HL-60/S4 treated with retinoic acid at 250 ng/mL for 4 days and 3 days (cell line): ENCODE data around the gene NMS.

Experiments used
- in situ Hi-C: fragments of 300-500 bp; cut with MboI; formaldehyde crosslinking; loops from 2 replicates; pipeline ENCODE4 v1.7.0; 2022; ENCODE audit warnings: low sequenced_read_pairs

Gene NMS

DNA sequence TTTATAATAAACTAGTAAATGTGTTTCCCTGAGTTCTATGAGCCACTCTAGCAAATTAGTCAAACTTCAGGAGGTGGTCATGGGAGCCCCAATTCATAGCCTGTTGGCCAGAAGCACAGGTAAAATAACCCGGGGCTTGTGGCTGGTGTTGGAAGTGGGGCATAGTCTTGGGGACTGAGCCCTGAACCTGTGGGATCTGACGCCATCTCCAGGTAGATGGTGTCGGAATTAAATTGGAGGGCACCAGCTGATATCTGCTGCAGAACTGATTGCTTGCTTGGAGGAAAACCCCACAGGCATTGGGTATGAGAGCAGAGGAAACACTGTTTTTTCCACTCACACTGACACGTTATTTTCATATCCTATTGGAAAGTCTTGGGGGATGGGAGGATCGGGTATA is 14.1 kb downstream of the NMS start:
- in situ Hi-C loops: no loop called here

DNA sequence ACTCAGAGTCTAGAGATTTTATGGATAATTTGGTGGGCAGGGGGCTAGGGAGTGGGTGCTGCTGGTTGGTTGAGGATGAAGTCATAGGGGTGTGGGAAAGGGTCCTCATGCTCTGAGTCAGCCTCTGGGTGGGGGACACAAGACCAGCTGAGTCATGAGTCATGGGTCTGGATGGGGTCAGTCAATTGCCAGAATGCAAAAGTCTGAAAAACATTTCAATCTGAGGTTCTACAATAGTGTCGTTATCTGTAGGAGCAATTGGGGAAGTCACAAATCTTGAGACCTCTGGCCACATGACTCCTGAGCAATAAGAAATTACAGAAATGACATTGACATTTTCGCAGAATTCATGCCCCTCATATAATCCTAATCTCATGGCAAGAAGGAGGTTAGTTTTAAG is 15.1 kb downstream of the NMS start:
- in situ Hi-C loops: no loop called here

DNA sequence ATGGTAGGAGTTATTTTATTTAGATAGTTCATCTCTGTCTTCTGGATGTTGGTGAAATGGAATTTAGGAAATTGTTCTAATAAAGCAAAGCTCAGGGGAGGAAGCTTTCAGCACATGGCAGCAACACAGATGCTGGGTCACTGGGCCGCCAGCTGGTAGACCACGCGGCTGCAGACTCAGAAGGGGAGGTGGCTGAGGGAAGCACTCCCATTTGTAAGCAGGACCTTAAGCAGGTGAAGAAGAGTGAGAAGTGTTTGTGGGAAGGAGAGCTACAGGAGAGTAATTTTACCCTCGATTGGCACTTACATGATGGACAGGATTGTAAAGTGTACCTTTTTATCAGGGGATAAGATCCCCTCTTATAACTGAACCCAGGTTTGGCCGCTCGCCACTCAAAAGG is 24.4 kb downstream of the NMS start:
- in situ Hi-C loops: no loop called here

DNA sequence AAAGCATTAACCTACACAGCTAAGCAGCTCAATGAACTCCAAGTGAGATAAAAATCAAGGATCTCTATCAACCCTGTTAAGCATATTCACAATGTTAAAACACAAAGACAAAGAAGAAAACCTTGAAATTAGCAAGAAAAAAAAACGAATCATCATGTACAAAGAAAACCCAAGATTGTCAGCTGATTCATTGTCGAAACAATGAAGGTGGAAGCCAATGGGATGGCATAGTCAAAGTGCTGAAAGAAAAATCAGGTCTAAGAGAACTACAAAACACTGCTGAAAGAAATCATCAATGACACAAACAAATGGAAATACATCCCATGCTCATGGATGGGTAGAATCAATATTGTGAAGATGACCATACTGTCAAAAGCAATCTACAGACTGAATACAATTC is 32.5 kb downstream of the NMS start:
- in situ Hi-C loops: no loop called here

DNA sequence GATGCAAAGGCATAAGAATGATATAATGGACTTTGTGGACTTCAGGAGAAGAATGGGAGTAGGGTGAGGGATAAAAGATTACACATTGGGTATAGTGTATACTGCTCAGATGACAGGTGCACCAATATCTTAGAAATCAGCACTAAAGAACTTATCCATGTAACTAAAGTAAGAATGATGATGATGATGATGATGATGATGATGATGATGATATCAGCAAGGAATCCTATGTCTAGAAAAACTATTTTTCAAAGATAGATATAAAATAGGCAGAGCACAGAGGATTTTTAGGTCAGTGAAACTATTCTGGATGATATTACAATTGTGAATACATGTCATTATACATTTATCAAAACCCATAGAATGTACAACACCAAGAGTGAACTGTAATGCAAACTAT is 34.3 kb downstream of the NMS start:
- in situ Hi-C loops: no loop called here

DNA sequence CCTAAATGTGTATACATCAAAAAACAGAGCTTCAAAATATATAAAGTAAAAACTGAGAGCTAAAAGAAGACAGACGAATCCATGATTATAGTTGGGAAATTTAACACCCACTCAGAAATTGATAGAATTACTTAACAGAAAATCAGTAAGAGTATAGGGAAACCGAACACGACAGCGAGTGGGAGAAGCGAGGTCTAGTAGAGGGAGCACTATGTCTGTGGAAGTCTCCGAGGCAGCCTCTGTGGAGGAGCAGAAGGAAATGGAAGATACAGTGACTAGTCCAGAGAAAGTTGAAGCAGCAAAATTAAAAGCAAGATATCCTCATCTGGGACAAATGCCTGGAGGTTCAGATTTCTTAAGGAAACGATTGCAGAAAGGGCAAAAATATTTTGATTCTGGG is 38.8 kb downstream of the NMS start:
- in situ Hi-C loops: no loop called here

DNA sequence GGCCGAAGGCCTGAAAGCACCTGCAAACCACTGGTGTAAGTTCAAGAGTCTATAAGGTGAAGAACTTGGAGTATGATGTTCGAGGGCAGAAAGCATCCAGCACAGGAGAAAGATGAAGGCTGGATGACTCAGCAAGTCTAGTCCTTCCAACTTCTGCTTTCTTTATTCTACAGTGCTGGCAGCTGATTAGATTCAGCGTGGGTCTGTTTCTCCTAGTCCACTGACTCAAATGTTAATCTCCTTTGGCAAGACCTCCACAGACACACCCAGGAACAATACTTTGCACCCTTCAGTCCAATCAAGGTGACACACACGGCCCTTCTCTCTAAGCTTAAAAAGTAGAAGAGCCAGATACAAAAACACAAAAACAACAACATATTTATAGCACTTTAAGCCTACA is 43.4 kb downstream of the NMS start:
- in situ Hi-C loops: no loop called here

DNA sequence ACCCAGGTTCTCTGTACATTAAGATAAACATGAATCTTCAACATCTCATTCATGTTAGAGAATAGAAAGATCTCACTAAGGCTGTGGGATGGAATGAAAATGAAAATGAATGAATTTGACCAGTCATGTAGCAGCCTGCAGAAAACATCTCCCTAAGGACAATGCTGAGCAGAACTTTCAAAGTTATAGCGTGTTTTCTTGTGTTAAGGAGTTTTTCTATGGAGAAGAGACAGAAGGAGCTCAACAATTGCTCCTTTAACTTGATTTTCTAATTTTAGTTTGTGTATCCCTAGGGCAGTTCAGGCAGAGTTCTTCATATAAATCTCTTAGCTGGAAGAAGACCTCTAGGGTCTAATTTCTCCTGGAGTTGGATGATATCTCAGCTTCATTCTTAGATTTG is 47.3 kb downstream of the NMS start:
- in situ Hi-C loops: no loop called here

DNA sequence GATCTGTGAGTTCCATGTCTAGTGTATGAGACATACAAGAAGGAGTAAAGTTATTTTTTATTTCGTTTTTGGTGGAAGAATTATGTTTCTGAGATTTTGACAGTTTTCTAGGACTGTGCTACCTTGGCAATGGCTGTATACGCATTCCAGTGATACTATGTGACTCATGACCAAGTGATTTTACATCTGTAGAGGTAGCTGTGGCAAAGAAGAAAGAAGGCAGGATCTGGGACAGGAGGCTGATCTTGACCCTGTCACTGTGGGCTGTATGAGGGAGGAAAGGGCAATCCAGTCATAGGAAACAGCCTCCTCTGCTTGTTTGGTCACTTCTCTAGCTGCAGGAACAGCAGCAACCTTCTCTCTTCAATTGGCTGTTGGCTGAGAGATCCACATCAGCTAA is 48.5 kb downstream of the NMS start:
- in situ Hi-C loops: no loop called here

DNA sequence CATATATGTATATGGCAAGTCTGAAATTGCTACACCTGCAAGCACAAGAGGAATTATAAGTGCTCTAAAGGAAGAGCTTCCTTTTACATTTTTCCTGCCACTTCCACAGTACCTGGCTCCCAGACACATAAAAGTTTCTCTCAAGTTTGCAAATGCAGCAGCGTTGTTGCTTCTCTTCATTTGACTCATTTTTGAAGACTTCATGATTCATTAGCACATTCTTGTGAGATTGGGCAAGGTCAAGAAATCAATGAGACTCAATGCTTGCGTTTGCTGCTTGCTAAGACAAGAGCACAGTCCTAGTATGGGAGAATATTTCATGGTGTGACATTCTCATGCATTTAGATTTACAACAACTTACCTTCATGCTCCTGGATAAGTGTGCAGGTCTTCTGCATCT is 49.9 kb downstream of the NMS start:
- in situ Hi-C loops: no loop called here

DNA sequence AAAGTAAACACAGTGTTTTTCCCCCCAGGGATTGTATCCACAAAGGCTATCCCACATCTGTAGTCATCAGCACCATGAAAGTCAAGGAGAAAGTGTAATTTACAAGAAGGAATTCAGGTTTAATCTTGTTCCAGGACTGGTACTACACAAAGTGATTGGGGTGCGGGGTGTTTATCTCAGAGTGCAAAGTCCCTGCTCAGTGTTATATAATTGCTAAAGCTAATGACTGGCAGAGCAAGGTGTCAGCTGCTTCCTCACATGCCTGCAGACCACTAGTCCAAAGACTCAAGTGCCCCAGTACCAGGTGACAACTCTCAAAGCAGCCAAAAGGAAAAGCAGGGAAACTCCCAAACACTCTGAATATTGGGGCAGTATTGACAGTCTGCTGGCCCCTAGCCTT is 52.1 kb downstream of the NMS start:
- in situ Hi-C loops: no loop called here

DNA sequence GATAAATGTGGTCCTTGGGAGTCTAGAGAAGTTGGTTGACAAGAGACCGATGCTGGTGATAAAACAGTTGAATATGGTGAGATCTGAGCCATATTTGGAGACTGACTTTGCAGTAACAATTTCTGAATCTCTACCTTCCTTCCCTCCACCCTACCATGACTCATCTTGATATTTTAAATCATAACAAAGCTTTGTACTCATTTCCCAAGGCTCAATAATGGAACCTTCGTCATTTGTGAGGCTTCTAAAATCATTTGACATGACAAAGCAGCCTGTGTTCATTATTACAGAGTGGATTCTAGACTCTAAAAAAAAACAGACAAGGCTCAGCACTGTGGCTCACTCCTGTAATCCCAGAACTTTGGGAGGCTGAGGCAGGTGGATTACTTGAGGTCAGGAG is 54.0 kb downstream of the NMS start:
- in situ Hi-C loops: no loop called here

DNA sequence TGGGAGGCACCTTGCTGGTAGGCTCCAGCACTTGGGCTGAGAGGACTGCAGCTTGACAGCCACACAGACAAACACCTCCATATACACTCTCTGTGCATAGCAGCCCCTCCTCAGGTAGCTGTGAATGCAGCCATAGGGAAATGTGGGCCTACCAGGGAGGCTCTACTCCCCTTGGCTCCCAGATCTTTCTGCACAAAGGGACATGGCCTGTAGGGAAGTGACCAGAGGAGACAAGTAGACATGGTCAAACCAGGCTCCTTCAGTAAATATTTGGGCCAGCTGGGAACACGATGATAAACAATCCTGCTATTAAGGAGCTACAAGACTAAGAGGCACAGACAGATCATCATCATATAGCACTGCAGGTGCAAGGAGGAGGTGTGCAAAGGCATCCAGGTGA is 56.6 kb downstream of the NMS start:
- in situ Hi-C loops: no loop called here

DNA sequence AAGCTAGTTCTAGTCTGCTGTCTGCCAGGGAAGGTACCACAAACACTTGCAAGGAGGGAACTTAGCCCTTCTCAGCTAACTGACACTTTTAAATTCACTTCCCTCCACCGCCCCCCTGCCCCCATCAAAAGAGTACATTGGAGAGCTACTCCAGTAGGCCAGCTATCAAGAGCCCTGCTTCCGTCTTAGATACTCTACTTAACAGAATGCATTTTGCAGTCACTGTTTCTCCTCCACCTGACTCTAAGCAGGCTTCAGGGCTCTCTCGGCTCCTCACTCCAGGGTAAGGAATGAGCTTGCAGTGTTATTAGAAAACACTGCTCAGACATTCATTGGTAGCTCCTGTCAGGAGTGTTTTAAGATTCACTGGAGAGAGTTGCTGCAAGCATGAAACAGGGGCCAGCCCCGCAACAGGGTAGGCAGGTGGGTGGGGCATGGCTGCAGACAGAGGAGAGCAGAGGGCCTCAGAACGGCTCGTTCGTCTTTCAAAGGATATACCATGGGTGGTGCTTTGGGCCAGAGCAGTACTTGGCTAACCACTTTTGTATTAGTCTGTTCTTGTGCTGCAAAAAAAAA is 57.2 kb downstream of the NMS start:
- in situ Hi-C loops: no loop called here

DNA sequence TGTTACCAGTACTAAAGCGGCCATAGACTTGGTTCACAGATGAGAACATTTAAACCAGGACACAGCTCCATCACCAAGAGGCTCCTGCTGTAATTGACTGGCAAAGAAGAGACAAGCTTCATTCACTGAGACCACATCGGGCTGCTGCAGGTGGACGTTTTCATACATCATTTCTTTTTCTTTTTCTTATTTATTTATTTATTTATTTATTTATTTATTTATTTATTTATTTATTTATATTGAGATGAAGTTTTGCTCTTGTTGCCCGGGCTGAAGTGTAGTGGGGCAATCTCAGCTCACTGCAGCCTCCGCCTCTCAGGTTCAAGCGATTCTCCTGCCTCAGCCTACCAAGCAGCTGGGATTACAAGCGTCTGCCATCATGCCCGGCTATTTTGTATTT is 58.9 kb downstream of the NMS start:
- in situ Hi-C loops: no loop called here

DNA sequence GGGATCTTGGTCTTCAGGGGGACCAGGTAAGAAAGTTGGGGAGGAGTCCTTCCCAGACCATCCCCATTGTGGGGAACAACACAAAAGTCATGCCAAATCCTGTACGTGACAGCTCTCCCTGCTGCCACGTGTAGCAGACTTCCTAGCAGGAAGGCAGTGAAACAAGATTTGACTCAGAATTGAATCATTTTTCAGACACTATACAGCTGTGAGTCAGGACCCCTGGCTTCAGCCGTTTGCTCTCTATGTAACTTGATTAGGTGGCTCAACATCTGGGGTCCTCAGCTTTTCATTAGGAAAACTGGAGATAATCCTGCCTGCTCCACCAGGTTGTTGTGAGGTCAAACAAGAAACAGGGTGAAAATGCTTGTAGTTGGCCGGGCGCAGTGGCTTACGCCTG is 59.6 kb downstream of the NMS start:
- in situ Hi-C loops: no loop called here
